B cell (primary cell): ENCODE measurements around the gene FAM110C. TPM values are rescaled to one million over a fixed set of nuclear protein-coding genes. Genes with fewer than 3 reads are reported as not detected.

Experiments
- ATAC-seq: fragments of 200-7000 bp; cut with Tn5 transposase; one replicate; pipeline ENCODE4 v1.10.0; 2021; ENCODE audit warnings: low read depth, mild to moderate bottlenecking, moderate number of reproducible peaks, moderate library complexity
- CTCF ChIA-PET: fragments of 350-600 bp; sonication (Branson Sonifier 250); formaldehyde crosslinking; loops from one replicate; lab custom pipeline; 2021; ENCODE audit warnings: antibody characterized with exemption, inconsistent platforms; lab: Charles Lee
- POLR2A ChIA-PET: fragments of 350-600 bp; sonication (Branson Sonifier 250); formaldehyde crosslinking; loops from one replicate; lab custom pipeline; 2021; ENCODE audit warnings: antibody characterized with exemption; lab: Charles Lee
- DNase-seq: peaks from one replicate; pipeline ENCODE4 v3.0.0; 2013
- H2AFZ ChIP-seq: 2 replicates; pipeline ENCODE4 v1.6.1; 2012; ENCODE audit warnings: mild to moderate bottlenecking, low read depth, low read length; ENCODE audit not compliant: insufficient read depth, poor library complexity, severe bottlenecking
- H3K27ac ChIP-seq, 2 donors: 1 replicate in 1 of 2; 2 replicates in 1 of 2; pipeline ENCODE4 v1.5.1; 2012 to 2013; ENCODE audit warnings: low read length in 2 of 2, mild to moderate bottlenecking in 2 of 2, moderate library complexity in 1 of 2
- H3K27me3 ChIP-seq, 4 experiments: fragments of 200-600 bp in 1 of 4; sonication (generic) in 1 of 4; replicated peaks in 1 of 4; 1 replicate in 2 of 4; 2 replicates in 2 of 4; pipeline versions ENCODE4 v1.6.1 to v1.7.0; 2013 to 2016; ENCODE audit warnings: low read length in 3 of 4, mild to moderate bottlenecking in 2 of 4, mixed read lengths in 1 of 4, moderate library complexity in 1 of 4; ENCODE audit not compliant: insufficient read depth in 4 of 4, control insufficient read depth in 3 of 4; ENCODE audit errors: control extremely low read depth in 1 of 4
- H3K36me3 ChIP-seq, 2 experiments: replicated peaks in 1 of 2; 1 replicate in 1 of 2; 2 replicates in 1 of 2; pipeline versions ENCODE4 v1.6.1 to v1.7.1; 2013; ENCODE audit warnings: low read length in 1 of 2; ENCODE audit not compliant: insufficient read depth in 2 of 2, control insufficient read depth in 1 of 2; ENCODE audit errors: control extremely low read depth in 1 of 2, extremely low read depth in 1 of 2
- H3K4me1 ChIP-seq, 2 donors: fragments of 200-600 bp in 1 of 2; sonication (generic) in 1 of 2; 1 replicate in 1 of 2; 2 replicates in 1 of 2; pipeline versions ENCODE4 v1.5.1 to v1.6.1; 2013 to 2017; ENCODE audit warnings: low read length in 2 of 2; ENCODE audit not compliant: control insufficient read depth in 2 of 2, insufficient read depth in 2 of 2
- H3K4me2 ChIP-seq: replicated peaks from 2 replicates; pipeline ENCODE3; 2012; ENCODE audit warnings: mild to moderate bottlenecking, low read depth, low read length; ENCODE audit not compliant: poor library complexity, severe bottlenecking
- H3K4me3 ChIP-seq, 5 experiments: fragments of 200-600 bp in 1 of 5; sonication (generic) in 1 of 5; 1 replicate in 3 of 5; 2 replicates in 2 of 5; pipeline versions ENCODE4 v1.5.1 to v1.7.0; 2011 to 2016; ENCODE audit warnings: low read length in 4 of 5, mild to moderate bottlenecking in 4 of 5, low read depth in 2 of 5, control low read depth in 1 of 5, moderate library complexity in 1 of 5; ENCODE audit not compliant: insufficient read depth in 1 of 5; ENCODE audit errors: control extremely low read depth in 1 of 5, extremely low read depth in 1 of 5
- H3K79me2 ChIP-seq: fragments of 200-600 bp; sonication (generic); one replicate; pipeline ENCODE4 v1.6.0; 2016; ENCODE audit warnings: low read length; ENCODE audit not compliant: control insufficient read depth, insufficient read depth
- H3K9ac ChIP-seq: fragments of 200-600 bp; sonication (generic); 2 replicates; pipeline ENCODE4 v1.6.1; 2017; ENCODE audit warnings: mild to moderate bottlenecking, low read length, moderate library complexity
- H3K9me3 ChIP-seq, 3 donors: one replicate each; pipeline versions ENCODE4 v1.6.1 to v1.7.1; 2013; ENCODE audit warnings: low read length in 2 of 3; ENCODE audit not compliant: control insufficient read depth in 2 of 3, insufficient read depth in 1 of 3; ENCODE audit errors: control extremely low read depth in 1 of 3
- H4K20me1 ChIP-seq: 2 replicates; pipeline ENCODE4 v1.6.0; 2012; ENCODE audit warnings: mild to moderate bottlenecking, low read length; ENCODE audit not compliant: insufficient read depth, control insufficient read depth, poor library complexity, severe bottlenecking
- H3K27ac Mint-ChIP-seq: one replicate; pipeline ENCODE4 v1.8.0; 2021; ENCODE audit warnings: mixed read lengths
- H3K27me3 Mint-ChIP-seq: one replicate; pipeline ENCODE4 v1.8.0; 2021; ENCODE audit warnings: mixed read lengths
- H3K4me1 Mint-ChIP-seq: one replicate; pipeline ENCODE4 v1.8.0; 2021; ENCODE audit warnings: mixed read lengths
- H3K4me3 Mint-ChIP-seq: one replicate; pipeline ENCODE4 v1.8.0; 2021; ENCODE audit warnings: mixed read lengths
- H3K9me3 Mint-ChIP-seq: one replicate; pipeline ENCODE4 v1.8.0; 2022; ENCODE audit warnings: mixed read lengths; ENCODE audit not compliant: insufficient read depth
- EZH2 ChIP-seq: IDR thresholded peaks from 2 replicates; pipeline ENCODE4 v1.6.1; 2012; ENCODE audit warnings: borderline replicate concordance, low read depth, mild to moderate bottlenecking, moderate library complexity, low read length; ENCODE audit not compliant: insufficient read depth, poor library complexity, severe bottlenecking
- WGBS: methylation state at CpG from one replicate; pipeline ENCODE4 v1.1.5; 2013; ENCODE audit warnings: missing lambda C conversion rate; ENCODE audit not compliant: insufficient coverage; 5-methylcytosine and 5-hydroxymethylcytosine counted together
- intact Hi-C: fragments of 100-400 bp; cut with micrococcal nuclease; formaldehyde crosslinking; loops from one replicate; pipeline ENCODE4 v1.10.0; 2022
- polyA plus RNA-seq: library from polyadenylated mRNA; depleted of rRNA; stranded (reverse); fragments of >200 nt; gene quantifications from 2 replicates; pipeline ENCODE4 v1.2.3, GENCODE V29; 2012
- total RNA-seq, 2 donors: library from RNA; stranded (reverse); fragments of 120-200 nt in 1 of 2; gene quantifications; 1 replicate in 1 of 2; 2 replicates in 1 of 2; pipeline versions ENCODE4 v1.2.3 to v1.2.4, GENCODE V29; 2013 to 2022
- TF ChIP-seq, protein P1 (sequence below): fragments of 200-600 bp; IDR thresholded peaks from one replicate; pipeline ENCODE4 v1.8.0; 2022; ENCODE audit warnings: antibody characterized with exemption, mild to moderate bottlenecking

The FAM110C gene
- total and polyA plus RNA-seq, 2 donors (not counting 1 experiment from before 2014, with no cell fraction given), result not detected

DNA sequence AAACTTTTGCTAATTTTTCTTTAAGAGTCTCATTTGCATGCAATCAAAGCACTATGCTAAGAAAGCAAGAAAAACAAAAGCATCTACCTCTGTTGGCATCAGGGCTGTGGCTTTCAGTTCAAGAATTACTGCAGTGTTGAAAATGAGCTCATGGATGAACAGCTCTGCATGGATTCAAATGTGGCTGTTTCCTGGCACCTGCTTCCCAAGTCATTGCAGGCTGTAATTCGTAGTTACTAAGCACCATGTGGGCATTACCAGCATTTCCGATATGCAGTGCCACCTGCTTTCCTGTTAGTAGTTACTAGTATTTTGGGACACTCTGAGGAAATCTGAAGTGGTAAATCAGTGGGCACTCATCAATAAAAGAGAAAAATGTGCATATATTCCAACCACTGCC, 37.8 kb upstream of the FAM110C start:
- Histone ChIP-seq H2AFZ (no peak overlapping the region), H3K4me3 (no peak overlapping the region), H3K4me1 (no peaks in the 10 kb centered on the region), H3K79me2 (no peaks in the 10 kb centered on the region), H3K4me2 (no peak overlapping the region), H3K36me3 (no peaks in the 10 kb centered on the region), H3K27ac (no peak overlapping the region), H3K9ac (no peak overlapping the region), H3K27me3 (peaks cover 0 to 2% (median 0%) of the 10 kb centered on the region in 4 experiments), H3K9me3 (peaks cover 0 to 1% (median 0%) of the 10 kb centered on the region in 3 donors), H4K20me1 (no peaks in the 10 kb centered on the region)
- CTCF ChIA-PET, result no interaction called here
- no peaks in the 10 kb centered on the region for H3K4me1 Mint-ChIP-seq
- WGBS, result 33% methylated on average over 1 of the region's 2 CpGs
- intact Hi-C loops, result no loop called here
- no peaks in the 10 kb centered on the region for H3K9me3 Mint-ChIP-seq
- DNase-seq (no peak), ATAC-seq (no peak)
- peaks cover 15% of the 10 kb centered on the region for H3K27me3 Mint-ChIP-seq
- no peak overlapping the region for H3K27ac Mint-ChIP-seq
- POLR2A ChIA-PET, result no interaction called here
- no peak overlapping the region for H3K4me3 Mint-ChIP-seq
- TF ChIP-seq EZH2, result no peak
- TF ChIP-seq, protein P1, sequence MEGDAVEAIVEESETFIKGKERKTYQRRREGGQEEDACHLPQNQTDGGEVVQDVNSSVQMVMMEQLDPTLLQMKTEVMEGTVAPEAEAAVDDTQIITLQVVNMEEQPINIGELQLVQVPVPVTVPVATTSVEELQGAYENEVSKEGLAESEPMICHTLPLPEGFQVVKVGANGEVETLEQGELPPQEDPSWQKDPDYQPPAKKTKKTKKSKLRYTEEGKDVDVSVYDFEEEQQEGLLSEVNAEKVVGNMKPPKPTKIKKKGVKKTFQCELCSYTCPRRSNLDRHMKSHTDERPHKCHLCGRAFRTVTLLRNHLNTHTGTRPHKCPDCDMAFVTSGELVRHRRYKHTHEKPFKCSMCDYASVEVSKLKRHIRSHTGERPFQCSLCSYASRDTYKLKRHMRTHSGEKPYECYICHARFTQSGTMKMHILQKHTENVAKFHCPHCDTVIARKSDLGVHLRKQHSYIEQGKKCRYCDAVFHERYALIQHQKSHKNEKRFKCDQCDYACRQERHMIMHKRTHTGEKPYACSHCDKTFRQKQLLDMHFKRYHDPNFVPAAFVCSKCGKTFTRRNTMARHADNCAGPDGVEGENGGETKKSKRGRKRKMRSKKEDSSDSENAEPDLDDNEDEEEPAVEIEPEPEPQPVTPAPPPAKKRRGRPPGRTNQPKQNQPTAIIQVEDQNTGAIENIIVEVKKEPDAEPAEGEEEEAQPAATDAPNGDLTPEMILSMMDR, result no peak

DNA sequence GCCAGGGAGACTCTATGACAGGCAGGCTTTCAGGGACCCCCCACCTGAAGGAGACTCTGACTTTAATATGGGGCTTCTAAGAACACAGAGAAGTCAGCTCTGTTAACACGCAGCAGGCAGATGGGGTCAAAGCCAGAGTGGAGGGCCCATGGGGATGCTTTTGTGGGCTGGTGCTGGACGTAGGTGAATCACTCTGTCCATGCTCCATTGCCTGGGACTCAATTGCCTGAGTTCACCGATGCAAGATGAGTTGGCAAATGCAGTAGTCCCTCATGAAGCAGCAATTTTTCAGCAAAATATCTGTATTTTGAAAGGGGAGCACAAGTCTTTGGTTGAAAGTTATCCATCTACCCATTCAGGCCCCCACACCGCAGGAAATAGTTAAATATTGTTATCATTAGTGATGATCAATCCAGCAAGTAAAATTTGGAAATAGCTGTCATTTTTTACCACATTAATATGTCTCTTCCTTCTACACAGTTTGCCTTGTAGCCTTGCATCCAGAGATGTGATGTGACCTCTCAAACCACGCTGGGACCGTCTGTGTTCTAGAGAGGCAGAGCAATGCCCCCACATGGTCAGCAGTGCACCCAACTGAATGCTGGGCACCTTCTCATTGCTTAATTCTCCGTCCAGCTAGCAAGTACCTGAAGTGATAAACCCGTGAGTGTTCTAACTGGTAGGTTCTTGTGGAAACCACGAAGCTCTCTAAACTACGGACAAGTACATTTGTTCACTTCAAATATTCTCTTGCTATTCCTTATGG, 34.8 kb upstream of the FAM110C start:
- no peaks in the 10 kb centered on the region for H3K9me3 Mint-ChIP-seq
- ATAC-seq, result no peak

More for the DNA sequence above, 34.8 kb upstream of the FAM110C start:
- TF ChIP-seq, protein P1, result no peak
- no peak for TF ChIP-seq EZH2
- DNase-seq, result no peak
- 70% methylated on average over 5 of the region's 10 CpGs for WGBS
- Histone ChIP-seq H3K9me3 (peaks cover 0 to 6% (median under 1%) of the 10 kb centered on the region in 3 donors), H3K4me1 (no peaks in the 10 kb centered on the region), H3K9ac (no peak overlapping the region), H3K36me3 (no peaks in the 10 kb centered on the region), H2AFZ (no peak overlapping the region), H3K27ac (no peak overlapping the region), H3K4me2 (no peak overlapping the region), H4K20me1 (no peaks in the 10 kb centered on the region), H3K27me3 (no peaks in the 10 kb centered on the region), H3K4me3 (no peak overlapping the region), H3K79me2 (no peaks in the 10 kb centered on the region)
- intact Hi-C loops, result no loop called here
- POLR2A ChIA-PET, result no interaction called here
- Mint-ChIP-seq H3K27me3 (peaks cover 26% of the 10 kb centered on the region), H3K27ac (no peak overlapping the region), H3K4me1 (no peaks in the 10 kb centered on the region), H3K4me3 (no peak overlapping the region)
- CTCF ChIA-PET, result interaction anchor here (0.8 kb wide), 1 partner anchor 11 kb away, joined by 3 read pairs; no protein-coding TSS in a partner anchor
